ENCODE results near the gene MAPKBP1. TPM values are rescaled to one million over a fixed set of nuclear protein-coding genes. Genes with fewer than 3 reads are reported as not detected.

The MAPKBP1 gene
- polyA plus RNA-seq, 2 of the 4 experiments (the other 2 are of a cell fraction), result 2.5 to 6.1 TPM

- Histone ChIP-seq H3K4me2 (no peak overlapping the region), H3K9me3 (no peaks in the 10 kb centered on the region), H3K4me1 (peaks cover 15% of the 10 kb centered on the region; the same call in 2 of the 3 replicates), H3K4me3 (no peak overlapping the region), H3K27ac (no peak overlapping the region)
- ATAC-seq (no peak), DNase-seq (ENCODE audit: low read depth in 1 of 2, low spot score in 1 of 2) (no peak), FAIRE-seq (no peak)
- 83% methylated on average over 4 of the region's 4 CpGs for WGBS (ENCODE audit: missing lambda C conversion rate)
- TF ChIP-seq HEYL (CRISPR knock-in tag; IDR thresholded peaks at IDR 0.05), result no peak
- TF ChIP-seq MYC (IDR thresholded peaks at IDR 0.05; ENCODE audit: borderline replicate concordance, low read length), result no peak
- TF ChIP-seq PHF8 (IDR thresholded peaks at IDR 0.05; ENCODE audit: borderline replicate concordance, low read depth), result no peak
- TF ChIP-seq TP53 (CRISPR knock-in tag; IDR thresholded peaks at IDR 0.05), result no peak
- no peak for TF ChIP-seq ZC3H11A (IDR thresholded peaks at IDR 0.05)
- no peak for TF ChIP-seq NR3C1 (IDR thresholded peaks at IDR 0.05)
- TF ChIP-seq POLR2A (IDR thresholded peaks at IDR 0.05; ENCODE audit: low read length), result no peak
- no peak for TF ChIP-seq E2F6 (IDR thresholded peaks at IDR 0.05; ENCODE audit: borderline replicate concordance, low read depth)
- no peak for TF ChIP-seq FOSL2 (IDR thresholded peaks at IDR 0.05)
- TF ChIP-seq FOSL2 (CRISPR knock-in tag; IDR thresholded peaks at IDR 0.05), result no peak
- no peak for TF ChIP-seq NPAS2 (CRISPR knock-in tag; IDR thresholded peaks at IDR 0.05; ENCODE audit: borderline replicate concordance)
- no peak for TF ChIP-seq CHD4 (IDR thresholded peaks at IDR 0.05; ENCODE audit: borderline replicate concordance)
- POLR2A ChIA-PET, result no interaction called here
- CTCF ChIA-PET, result interaction anchor here (1.5 to 1.8 kb wide), 2 partner anchors 31 to 125 kb away, joined by 4 to 8 read pairs; no protein-coding TSS in a partner anchor
Measured at GRCh38 chr15:41779662-41780157, 5.4 kb downstream of the MAPKBP1 start.

DNA sequence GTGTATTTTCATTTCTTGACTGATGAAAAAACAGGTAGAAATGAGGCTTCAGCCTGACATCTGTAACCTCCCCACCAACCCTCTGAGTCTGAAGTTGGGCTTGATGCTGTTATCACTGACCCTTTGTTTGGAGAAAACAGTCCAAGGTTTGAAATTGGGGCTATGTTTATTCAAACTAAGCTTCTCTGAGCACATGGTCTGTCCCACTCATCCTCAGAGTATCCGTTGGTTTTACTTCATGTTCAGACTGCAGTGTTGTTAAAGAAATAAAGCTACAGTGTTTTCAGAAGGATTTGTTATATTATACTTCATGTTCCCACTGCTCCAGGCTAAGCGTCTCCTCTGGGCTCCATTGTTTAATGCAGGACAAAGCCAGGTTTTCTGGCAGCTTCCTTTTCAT is 6.0 kb downstream of the MAPKBP1 start:
- no peak overlapping the region for H3K27ac ChIP-seq
- H3K4me2 ChIP-seq, result no peak overlapping the region
- no peak for FAIRE-seq
- 70% methylated on average over 2 of the region's 2 CpGs for WGBS (ENCODE audit: missing lambda C conversion rate)
- CTCF ChIA-PET, result interaction anchor here (1.5 to 1.8 kb wide), 2 partner anchors 31 to 124 kb away, joined by 4 to 8 read pairs; no protein-coding TSS in a partner anchor
- POLR2A ChIA-PET, result no interaction called here
- no peak overlapping the region for H3K4me3 ChIP-seq
- H3K9me3 ChIP-seq, result no peaks in the 10 kb centered on the region
- H3K4me1 ChIP-seq, result peaks cover 14% of the 10 kb centered on the region; the same call in 2 of the 3 replicates
- DNase-seq (ENCODE audit: low read depth in 1 of 2, low spot score in 1 of 2), result no peak
- TF ChIP-seq HOXB5 (CRISPR knock-in tag; IDR thresholded peaks at IDR 0.05), result no peak
- TF ChIP-seq ELK1 (IDR thresholded peaks at IDR 0.05; ENCODE audit: low read depth, low read length), result no peak
- no peak for ATAC-seq

GRCh38 chr15:41780727-41781126 is 6.4 kb downstream of the MAPKBP1 start:
- Histone ChIP-seq H3K9me3 (no peaks in the 10 kb centered on the region), H3K27ac (no peak overlapping the region), H3K4me1 (peaks cover 9% of the 10 kb centered on the region; the same call in 1 of the 3 replicates), H3K4me3 (no peak overlapping the region), H3K4me2 (no peak overlapping the region)
- no peak for TF ChIP-seq FOSL2 (IDR thresholded peaks at IDR 0.05)
- no peak for TF ChIP-seq FOSL2 (CRISPR knock-in tag; IDR thresholded peaks at IDR 0.05)
- TF ChIP-seq, protein P1, sequence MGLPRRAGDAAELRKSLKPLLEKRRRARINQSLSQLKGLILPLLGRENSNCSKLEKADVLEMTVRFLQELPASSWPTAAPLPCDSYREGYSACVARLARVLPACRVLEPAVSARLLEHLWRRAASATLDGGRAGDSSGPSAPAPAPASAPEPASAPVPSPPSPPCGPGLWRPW (IDR thresholded peaks at IDR 0.05), result no peak
- no peak for TF ChIP-seq HOXB13 (CRISPR knock-in tag; IDR thresholded peaks at IDR 0.05; ENCODE audit: low read depth)
- TF ChIP-seq CBX8 (IDR thresholded peaks at IDR 0.05), result no peak
- no peak for TF ChIP-seq SREBF2 (IDR thresholded peaks at IDR 0.05)
- no peak for TF ChIP-seq CBX2 (IDR thresholded peaks at IDR 0.05; ENCODE audit: borderline replicate concordance, low read depth)
- no peak for TF ChIP-seq ATOH8 (CRISPR knock-in tag; IDR thresholded peaks at IDR 0.05; ENCODE audit: low read depth)
- no peak for TF ChIP-seq HDAC2 (IDR thresholded peaks at IDR 0.05)
- TF ChIP-seq NR3C1 (IDR thresholded peaks at IDR 0.05), result no peak
- no peak for TF ChIP-seq ELK1 (IDR thresholded peaks at IDR 0.05; ENCODE audit: low read depth, low read length)
- no peak for TF ChIP-seq NPAS2 (CRISPR knock-in tag; IDR thresholded peaks at IDR 0.05; ENCODE audit: borderline replicate concordance)
- TF ChIP-seq MAZ (IDR thresholded peaks at IDR 0.05; ENCODE audit: borderline replicate concordance, low read depth, low read length), result no peak
- no peak for FAIRE-seq
- POLR2A ChIA-PET, result no interaction called here
- DNase-seq (ENCODE audit: low read depth in 1 of 2, low spot score in 1 of 2), result no peak
- ATAC-seq, result no peak
- 53% methylated on average over 1 of the region's 1 CpG for WGBS (ENCODE audit: missing lambda C conversion rate)
- CTCF ChIA-PET, result interaction anchor here (0.7 to 1.8 kb wide), 4 partner anchors 30 to 333 kb away, joined by 3 to 8 read pairs (median 4); no protein-coding TSS in a partner anchor

All from A549 (cell line).